K562 (cell line): Measurements from ENCODE around the gene ZCCHC14. TPM values are rescaled to one million over a fixed set of nuclear protein-coding genes. Genes with fewer than 3 reads are reported as not detected.

Experiments used
- MLX ChIP-seq, 2 experiments: fragments of 450-650 bp in 1 of 2; sonication (generic) in 1 of 2; formaldehyde crosslinking; conservative IDR thresholded peaks; 2 replicates each; pipeline versions ENCODE4 v1.4.0 to v1.8.1; 2020 to 2022; ENCODE audit warnings: mild to moderate bottlenecking in 1 of 2, missing genetic modification reagents in 1 of 2
- MXI1 ChIP-seq: IDR thresholded peaks from 2 replicates; pipeline ENCODE4 v1.6.1; 2011; ENCODE audit warnings: low read depth, mild to moderate bottlenecking, improper control_type of control experiment, low read length
- PTRF ChIP-seq: fragments of 450-650 bp; IDR thresholded peaks from 2 replicates; pipeline ENCODE4 v1.6.1; 2016; ENCODE audit warnings: mild to moderate bottlenecking, missing genetic modification characterization, missing compliant biosample characterization
- RFX7 ChIP-seq: fragments of 250-450 bp; sonication (Bioruptor Pico); IDR thresholded peaks from 2 replicates; pipeline ENCODE4 v1.5.1; 2021; ENCODE audit warnings: mild to moderate bottlenecking
- SMAD2 ChIP-seq: fragments of 150-350 bp; IDR thresholded peaks from 2 replicates; pipeline ENCODE4 v1.6.1; 2014; ENCODE audit warnings: low read depth, mild to moderate bottlenecking, low read length
- ZBTB26 ChIP-seq: fragments of 450-650 bp; formaldehyde crosslinking; IDR thresholded peaks from 2 replicates; pipeline ENCODE4 v1.4.0; 2022; ENCODE audit warnings: missing genetic modification characterization
- ZNF184 ChIP-seq: sonication (generic); formaldehyde crosslinking; IDR thresholded peaks from 2 replicates; pipeline ENCODE4 v1.5.0; 2020; ENCODE audit warnings: missing genetic modification reagents
- ZNF217 ChIP-seq: sonication (generic); formaldehyde crosslinking; IDR thresholded peaks from 2 replicates; pipeline ENCODE4 v1.8.0; 2022; ENCODE audit warnings: mild to moderate bottlenecking, missing genetic modification reagents
- ZNF764 ChIP-seq: fragments of 250-450 bp; sonication (Bioruptor Pico); IDR thresholded peaks from 2 replicates; pipeline ENCODE4 v1.4.0; 2020; ENCODE audit warnings: low read depth, mild to moderate bottlenecking, moderate library complexity
- polyA plus RNA-seq, 8 experiments: library from polyadenylated mRNA; depleted of rRNA in 4 of 8; stranded (reverse) in 5 of 8; unstranded in 3 of 8; fragments of >200 nt; fragmentation: Nextera tagmentation in 2 of 8; fragmentation: Illumina TruSeq in 1 of 8; extraction: Ambion mirVana in 2 of 8; extraction: Trizol in 1 of 8; gene quantifications; 2 replicates each; pipeline versions ENCODE4 v1.2.1 to v1.2.3, GENCODE V29; 2011 to 2014; ENCODE audit warnings: inconsistent platforms in 1 of 8, missing spikeins in 1 of 8
- total RNA-seq, 7 experiments: library from RNA; depleted of rRNA in 6 of 7; stranded (reverse); fragments of >200 nt in 6 of 7; fragmentation: Illumina TruSeq in 2 of 7; extraction: Trizol in 2 of 7; gene quantifications; 2 replicates each; pipeline versions ENCODE4 v1.2.1 to v1.2.3, GENCODE V29; 2011 to 2021; ENCODE audit warnings: low replicate concordance in 1 of 7
- TF ChIP-seq, protein P1 (sequence below): sonication (generic); formaldehyde crosslinking; IDR thresholded peaks from 2 replicates; pipeline ENCODE4 v1.8.0; 2022; ENCODE audit warnings: mild to moderate bottlenecking, missing genetic modification reagents

Gene ZCCHC14
- total and polyA plus RNA-seq, 9 of the 15 experiments (the other 6 are each of a cell fraction or from before 2014, with no cell fraction given) = 1.5 to 12.4 (median 2.9) TPM

- TF ChIP-seq, protein P1, sequence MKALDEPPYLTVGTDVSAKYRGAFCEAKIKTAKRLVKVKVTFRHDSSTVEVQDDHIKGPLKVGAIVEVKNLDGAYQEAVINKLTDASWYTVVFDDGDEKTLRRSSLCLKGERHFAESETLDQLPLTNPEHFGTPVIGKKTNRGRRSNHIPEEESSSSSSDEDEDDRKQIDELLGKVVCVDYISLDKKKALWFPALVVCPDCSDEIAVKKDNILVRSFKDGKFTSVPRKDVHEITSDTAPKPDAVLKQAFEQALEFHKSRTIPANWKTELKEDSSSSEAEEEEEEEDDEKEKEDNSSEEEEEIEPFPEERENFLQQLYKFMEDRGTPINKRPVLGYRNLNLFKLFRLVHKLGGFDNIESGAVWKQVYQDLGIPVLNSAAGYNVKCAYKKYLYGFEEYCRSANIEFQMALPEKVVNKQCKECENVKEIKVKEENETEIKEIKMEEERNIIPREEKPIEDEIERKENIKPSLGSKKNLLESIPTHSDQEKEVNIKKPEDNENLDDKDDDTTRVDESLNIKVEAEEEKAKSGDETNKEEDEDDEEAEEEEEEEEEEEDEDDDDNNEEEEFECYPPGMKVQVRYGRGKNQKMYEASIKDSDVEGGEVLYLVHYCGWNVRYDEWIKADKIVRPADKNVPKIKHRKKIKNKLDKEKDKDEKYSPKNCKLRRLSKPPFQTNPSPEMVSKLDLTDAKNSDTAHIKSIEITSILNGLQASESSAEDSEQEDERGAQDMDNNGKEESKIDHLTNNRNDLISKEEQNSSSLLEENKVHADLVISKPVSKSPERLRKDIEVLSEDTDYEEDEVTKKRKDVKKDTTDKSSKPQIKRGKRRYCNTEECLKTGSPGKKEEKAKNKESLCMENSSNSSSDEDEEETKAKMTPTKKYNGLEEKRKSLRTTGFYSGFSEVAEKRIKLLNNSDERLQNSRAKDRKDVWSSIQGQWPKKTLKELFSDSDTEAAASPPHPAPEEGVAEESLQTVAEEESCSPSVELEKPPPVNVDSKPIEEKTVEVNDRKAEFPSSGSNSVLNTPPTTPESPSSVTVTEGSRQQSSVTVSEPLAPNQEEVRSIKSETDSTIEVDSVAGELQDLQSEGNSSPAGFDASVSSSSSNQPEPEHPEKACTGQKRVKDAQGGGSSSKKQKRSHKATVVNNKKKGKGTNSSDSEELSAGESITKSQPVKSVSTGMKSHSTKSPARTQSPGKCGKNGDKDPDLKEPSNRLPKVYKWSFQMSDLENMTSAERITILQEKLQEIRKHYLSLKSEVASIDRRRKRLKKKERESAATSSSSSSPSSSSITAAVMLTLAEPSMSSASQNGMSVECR (CRISPR knock-in tag) = no peak
- no peak for TF ChIP-seq MLX (CRISPR knock-in tag; conservative IDR thresholded peaks at IDR 0.05)
- no peak for TF ChIP-seq ZNF764 (CRISPR knock-in tag)
- no peak for TF ChIP-seq RFX7 (CRISPR knock-in tag)
- no peak for TF ChIP-seq SMAD2
- TF ChIP-seq ZNF184 = no peak
- no peak for TF ChIP-seq PTRF
- TF ChIP-seq ZNF217 (CRISPR knock-in tag) = no peak
- TF ChIP-seq ZBTB26 (CRISPR knock-in tag) = no peak
- TF ChIP-seq MXI1 = no peak
Measured at GRCh38 chr16:87435372-87436224, 57.2 kb downstream of the ZCCHC14 start (continued).
